ENCODE results near the gene KANK4.

The KANK4 gene

GRCh38 chr1:62361431-62361830 lies 42.2 kb upstream of the KANK4 start:
- Histone ChIP-seq H3K27ac (no peak overlapping the region), H3K4me3 (no peak overlapping the region)
- no peak for TF ChIP-seq CTCF (IDR thresholded peaks at IDR 0.05)
- no peak for DNase-seq (ENCODE audit: low spot score)

GRCh38 chr1:62358665-62359373 lies 39.6 kb upstream of the KANK4 start:
- Histone ChIP-seq H3K4me3 (no peak overlapping the region), H3K27ac (no peak overlapping the region)
- DNase-seq (ENCODE audit: low spot score) = no peak
- no peak for TF ChIP-seq CTCF (IDR thresholded peaks at IDR 0.05)

- DNase-seq (ENCODE audit: low spot score) = no peak
- no peak overlapping the region for H3K4me3 ChIP-seq
- TF ChIP-seq CTCF (IDR thresholded peaks at IDR 0.05) = no peak
- H3K27ac ChIP-seq = no peak overlapping the region
Observed at GRCh38 chr1:62357916-62358315, 38.7 kb upstream of the KANK4 start.

- no peak for TF ChIP-seq CTCF (IDR thresholded peaks at IDR 0.05)
- Histone ChIP-seq H3K4me3 (no peak overlapping the region), H3K27ac (no peak overlapping the region)
- no peak for DNase-seq (ENCODE audit: low spot score)
Observed at GRCh38 chr1:62356257-62356835, 37.1 kb upstream of the KANK4 start.

- no peak for DNase-seq (ENCODE audit: low spot score)
- Histone ChIP-seq H3K4me3 (no peak overlapping the region), H3K27ac (no peak overlapping the region)
- no peak for TF ChIP-seq CTCF (IDR thresholded peaks at IDR 0.05)
Observed at GRCh38 chr1:62355095-62355494, 35.9 kb upstream of the KANK4 start.

GRCh38 chr1:62353853-62354252 lies 34.6 kb upstream of the KANK4 start:
- Histone ChIP-seq H3K4me3 (no peak overlapping the region), H3K27ac (no peak overlapping the region)
- no peak for DNase-seq (ENCODE audit: low spot score)
- no peak for TF ChIP-seq CTCF (IDR thresholded peaks at IDR 0.05)

- Histone ChIP-seq H3K4me3 (no peak overlapping the region), H3K27ac (no peak overlapping the region)
- no peak for TF ChIP-seq CTCF (IDR thresholded peaks at IDR 0.05)
- DNase-seq (ENCODE audit: low spot score) = no peak
Observed at GRCh38 chr1:62352387-62352786, 33.2 kb upstream of the KANK4 start.
